GM21528 (cell line): ENCODE results near the gene ATP2B2.

ENCODE experiments used
- ATAC-seq: cut with Tn5 transposase; IDR thresholded peaks from one replicate; pipeline ENCODE4 v1.9.1; 2021; ENCODE audit warnings: mild to moderate bottlenecking, moderate library complexity; ENCODE audit not compliant: unreplicated experiment, low FRiP score

The ATP2B2 gene

GRCh38 chr3:10473581-10474274, 31.7 kb downstream of the ATP2B2 start:
- ATAC-seq: no peak

DNA sequence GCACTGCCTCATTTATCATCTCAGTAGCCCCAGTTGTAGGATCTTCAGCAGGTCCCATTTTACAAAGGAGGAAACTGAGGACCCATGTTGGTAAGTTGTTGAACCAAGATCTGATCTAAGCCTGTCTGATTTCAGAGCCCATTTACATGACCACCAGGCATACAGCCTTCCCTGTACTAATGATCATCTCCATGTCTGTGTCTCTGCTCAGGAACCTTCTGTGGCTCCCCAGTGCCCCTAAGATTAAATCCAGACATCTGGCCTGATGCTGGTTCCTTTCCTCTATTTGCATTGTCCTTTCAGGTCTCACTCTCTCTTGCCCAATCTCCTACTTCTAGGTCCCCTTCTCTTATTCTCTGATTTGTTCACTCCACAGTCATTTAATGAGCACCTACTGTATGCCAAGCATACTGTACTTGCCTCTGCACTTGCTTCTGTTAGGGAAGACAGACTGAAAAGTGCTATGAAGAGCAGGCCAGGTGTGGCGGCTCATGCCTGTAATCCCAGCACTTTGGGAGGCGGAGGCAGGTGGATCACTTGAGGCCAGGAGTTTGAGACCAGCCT, 32.4 kb downstream of the ATP2B2 start:
- ATAC-seq: no peak

DNA sequence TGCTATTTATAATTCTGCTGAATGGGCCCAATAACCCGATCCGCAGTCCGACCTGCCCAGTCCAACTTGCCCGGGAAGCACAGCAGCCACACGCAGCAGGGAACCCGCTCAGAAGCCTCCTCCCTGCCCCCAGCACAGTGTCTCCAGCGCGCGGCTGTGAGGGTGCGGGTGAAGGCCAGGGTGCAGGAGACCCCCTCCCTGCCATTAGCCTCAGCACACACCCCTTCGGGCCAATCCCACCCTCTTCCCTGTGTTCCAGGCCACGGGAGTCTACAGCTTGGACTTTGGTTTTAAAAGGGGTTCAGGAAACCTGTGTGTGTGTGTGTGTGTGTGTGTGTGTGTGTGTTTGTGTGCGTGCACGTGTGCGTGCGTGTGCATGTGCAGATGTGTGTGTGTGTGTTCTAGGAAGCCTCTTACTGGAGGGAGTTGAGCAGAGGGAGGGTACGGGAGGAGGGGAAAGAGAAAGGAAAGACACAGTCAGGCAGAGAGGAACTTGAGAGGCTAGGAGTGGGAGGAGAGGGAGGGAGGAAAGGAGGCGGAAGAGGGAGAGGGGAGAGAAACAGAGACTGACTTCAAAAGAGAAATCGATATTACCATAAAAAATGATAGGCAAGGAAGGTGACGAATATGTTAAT, 34.2 kb downstream of the ATP2B2 start:
- ATAC-seq: no peak

DNA sequence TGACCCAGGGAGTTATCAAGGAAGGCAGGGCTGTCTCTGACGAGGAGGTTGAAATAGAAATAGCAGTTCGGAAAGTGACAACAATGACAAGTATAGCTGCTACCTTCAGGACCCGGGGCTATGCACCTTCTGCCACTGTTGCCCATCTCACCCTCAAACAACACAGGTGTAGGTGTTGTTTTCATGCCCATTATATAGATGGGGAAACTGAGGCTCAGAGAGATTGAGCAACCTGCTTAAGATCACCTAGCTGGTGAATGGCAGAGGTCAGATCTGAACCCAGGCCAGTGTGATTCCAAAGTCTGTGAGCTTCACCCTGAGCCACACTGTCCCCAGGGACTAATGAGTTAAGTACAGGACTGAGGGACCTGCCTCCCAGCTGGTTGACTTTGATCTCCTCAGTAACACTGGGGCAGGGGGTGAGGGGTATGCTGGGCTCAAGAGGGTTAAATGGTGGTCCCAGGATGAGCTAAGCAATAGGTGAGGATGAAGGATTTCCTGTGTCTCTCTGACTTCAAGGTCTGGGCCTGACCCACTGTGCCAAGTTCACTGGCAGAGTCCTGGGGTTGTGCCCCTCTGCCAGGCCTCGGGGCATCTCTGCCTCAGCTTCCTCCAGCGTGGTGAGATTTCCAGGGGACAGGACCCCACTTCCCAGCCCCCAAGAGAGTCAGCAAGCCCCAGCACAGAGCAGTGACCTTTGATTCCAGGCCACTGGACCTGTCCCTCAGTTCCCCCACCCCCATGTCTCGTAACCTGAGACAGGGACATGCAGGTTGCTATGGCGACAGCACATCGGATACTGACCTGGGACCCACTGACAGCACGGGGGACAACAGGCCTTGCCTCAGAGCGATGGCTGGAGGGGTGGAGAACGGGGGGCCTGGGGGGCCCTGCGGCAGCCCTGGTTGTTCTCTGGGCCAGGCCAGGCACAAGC, 35.0 kb downstream of the ATP2B2 start:
- no peak for ATAC-seq

GRCh38 chr3:10469441-10470119, 35.8 kb downstream of the ATP2B2 start:
- no peak for ATAC-seq

- no peak for ATAC-seq
Observed at GRCh38 chr3:10468613-10469354, 36.6 kb downstream of the ATP2B2 start.

DNA sequence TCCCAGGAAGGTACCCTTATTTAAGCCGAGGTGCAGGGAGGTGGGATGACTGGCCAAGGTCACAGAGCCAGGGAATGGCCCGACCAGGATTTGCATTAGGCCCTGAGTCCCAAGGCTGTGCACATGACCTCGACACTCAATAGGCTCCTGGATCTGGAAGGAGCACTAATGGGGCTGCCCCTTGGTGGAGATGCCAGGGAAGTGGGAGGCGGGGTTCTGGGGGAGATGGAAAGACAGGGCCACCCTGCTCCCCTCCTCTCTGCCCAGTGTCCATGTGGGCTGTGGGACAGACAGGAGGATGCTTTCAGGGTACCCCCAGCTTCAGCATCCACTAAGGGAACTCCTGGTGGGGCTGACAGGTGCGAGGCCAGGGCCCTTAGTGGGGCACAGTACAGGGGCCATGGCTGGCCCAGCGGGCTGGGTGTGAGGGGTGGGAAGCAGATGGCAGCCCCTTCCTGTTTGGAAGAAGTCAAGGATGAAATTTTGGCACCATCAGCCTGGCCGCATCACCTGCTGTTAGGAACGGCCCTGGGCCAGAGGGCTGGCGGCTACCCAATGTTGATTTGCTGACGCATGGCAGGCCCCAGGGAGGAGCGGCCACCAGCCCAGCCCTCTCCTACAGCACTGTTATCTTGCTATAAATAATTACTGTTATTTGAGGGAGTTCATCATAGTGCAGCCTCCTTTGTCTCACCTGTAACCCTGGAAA, 37.3 kb downstream of the ATP2B2 start:
- no peak for ATAC-seq

DNA sequence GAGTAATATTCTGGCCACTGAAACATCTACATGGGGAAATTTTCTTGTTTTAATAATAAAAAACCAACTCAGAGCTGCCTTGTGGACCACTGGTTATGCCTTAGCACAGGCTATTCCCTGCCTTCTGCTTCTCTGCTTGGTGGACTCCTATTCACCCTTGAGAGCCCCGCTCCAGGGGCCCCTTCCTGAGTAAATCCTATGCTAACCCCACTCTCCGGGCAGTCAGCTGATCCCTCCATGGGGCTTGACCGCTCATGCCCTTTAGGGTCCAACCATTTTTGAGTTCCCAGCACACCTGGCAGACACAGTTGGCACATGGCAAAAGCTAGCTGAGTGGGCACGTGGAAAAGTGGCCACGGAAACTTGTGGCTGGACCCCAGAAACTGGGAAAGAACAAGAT, 38.2 kb downstream of the ATP2B2 start:
- ATAC-seq: no peak

DNA sequence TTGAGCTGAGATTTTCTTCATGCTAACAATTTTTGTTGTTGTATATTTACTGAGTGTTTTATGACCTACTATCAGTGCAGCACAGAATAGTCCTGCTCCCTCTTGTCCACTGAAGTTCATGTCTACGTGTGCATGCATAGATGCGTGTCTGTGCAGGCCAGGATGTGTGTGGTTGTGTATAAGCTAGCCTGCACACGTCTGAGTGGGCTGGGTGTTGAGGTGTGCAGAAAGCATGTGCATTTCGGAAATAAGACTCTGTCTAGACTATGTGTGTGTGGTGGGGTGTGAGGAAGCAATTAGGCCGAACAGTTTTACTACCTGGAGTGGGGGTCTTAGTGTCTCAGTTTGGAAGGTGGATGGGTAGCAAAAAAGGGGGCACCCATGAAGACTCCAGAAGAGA, 39.2 kb downstream of the ATP2B2 start:
- no peak for ATAC-seq

- no peak for ATAC-seq
Observed at GRCh38 chr3:10465161-10465560, 40.2 kb downstream of the ATP2B2 start.

GRCh38 chr3:10463533-10464434, 41.6 kb downstream of the ATP2B2 start:
- ATAC-seq: no peak

DNA sequence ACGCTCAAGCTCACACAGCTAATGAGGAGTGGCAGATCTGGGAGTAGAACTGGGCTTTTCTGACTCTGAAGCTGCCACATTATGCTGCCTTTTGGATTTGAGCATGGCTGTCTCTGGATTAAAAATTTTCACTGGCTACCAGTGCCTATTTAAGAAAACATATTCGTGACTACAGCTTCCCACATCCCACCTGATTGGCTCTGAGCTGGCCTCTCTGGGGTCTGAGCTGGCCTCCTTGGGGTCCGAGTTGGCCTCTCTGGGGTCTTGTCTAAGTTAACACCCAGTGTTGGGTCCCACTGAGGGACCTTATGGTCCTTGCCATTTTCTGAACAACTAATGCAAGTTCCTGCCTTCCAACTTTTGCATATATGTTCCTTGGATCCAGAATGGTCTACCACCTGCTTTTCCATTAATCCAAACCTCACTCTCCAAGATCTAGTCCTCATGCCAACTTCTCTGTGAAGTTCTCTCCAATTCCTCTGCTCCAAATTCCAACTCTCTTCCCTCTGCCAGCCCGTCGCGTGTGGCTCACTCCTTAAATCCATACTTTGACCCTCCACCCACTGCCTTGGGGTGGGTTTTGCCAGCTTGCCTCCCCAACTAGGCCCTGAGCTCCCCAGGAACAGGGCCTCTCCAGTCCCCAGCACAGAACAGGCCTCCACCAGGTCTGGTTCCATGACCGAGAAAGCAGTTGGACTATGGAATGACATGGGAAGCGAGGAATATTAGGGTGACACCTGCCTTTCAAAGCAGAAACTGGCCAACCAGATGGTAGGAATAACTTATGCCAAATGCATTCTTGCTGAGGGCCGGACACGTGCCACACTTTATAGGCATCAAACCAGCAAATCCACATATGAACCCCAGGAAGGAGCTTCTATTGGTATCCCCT, 42.5 kb downstream of the ATP2B2 start:
- no peak for ATAC-seq

DNA sequence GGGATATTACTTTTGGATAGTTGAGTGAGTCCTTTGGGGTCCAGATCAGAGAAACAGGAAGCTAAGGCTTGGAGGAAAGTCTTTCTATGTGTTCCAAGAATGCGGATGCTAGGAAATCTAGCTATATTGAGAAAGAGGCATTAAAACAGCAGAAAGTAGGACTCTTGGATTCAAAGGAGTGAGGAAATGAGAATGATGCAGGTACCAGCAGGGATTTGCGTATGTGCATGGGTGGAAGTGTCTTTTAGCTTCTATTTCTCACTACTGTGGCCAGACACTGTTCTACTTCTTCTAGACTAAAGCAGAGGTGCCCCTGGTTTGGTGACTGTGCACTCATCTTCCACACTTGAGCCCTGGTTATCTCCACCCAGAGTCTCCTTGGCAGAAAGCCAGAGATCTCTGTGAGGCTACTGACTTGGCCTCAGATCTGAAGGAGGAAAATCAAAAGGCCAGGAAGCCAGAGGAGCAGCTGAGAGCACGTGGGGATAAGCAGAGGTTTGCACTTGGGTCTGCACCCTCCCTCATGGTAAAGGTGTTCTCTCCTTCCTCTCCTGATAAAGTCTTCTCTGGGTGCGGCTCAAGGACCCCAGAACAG, 44.3 kb downstream of the ATP2B2 start:
- no peak for ATAC-seq

DNA sequence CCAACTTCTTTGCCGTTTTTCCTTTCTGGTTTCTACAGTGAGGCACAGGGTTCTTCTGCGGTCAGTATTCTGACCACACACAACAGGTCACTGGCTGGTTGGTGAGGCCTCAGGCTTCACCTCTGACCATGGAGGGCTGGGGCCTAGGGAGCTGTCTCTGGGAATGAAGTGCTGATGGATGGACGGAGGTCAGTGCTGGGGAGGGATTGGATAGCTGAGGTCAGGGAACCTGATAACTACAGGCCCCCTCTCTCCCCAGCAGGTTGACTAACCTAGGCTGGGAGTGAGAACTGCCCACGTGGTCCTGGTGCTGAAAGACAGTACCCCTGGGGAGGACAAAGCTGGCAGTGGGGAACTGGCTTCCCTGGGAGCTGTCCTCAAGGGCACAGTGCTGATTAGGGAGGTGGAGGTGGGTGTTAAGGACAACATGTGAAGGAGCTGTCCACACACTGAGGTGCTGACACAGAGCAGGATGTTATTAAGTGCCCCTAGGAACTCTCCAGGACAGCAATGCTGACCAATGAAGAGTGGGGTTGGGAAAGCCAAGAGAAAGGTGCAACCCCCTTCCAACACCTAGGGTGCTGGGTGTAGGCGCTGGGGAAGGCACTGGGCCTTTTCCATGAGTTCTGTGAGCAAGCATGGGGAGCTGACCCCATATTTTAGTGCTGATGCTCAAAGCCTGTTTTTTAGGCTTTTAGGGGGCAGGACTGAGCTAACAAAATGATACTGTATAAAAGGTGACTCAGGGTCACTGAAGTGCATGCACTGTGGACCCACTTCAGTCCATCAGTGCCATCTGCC, 45.2 kb downstream of the ATP2B2 start:
- no peak for ATAC-seq

GRCh38 chr3:10457560-10457959, 47.8 kb downstream of the ATP2B2 start:
- no peak for ATAC-seq

DNA sequence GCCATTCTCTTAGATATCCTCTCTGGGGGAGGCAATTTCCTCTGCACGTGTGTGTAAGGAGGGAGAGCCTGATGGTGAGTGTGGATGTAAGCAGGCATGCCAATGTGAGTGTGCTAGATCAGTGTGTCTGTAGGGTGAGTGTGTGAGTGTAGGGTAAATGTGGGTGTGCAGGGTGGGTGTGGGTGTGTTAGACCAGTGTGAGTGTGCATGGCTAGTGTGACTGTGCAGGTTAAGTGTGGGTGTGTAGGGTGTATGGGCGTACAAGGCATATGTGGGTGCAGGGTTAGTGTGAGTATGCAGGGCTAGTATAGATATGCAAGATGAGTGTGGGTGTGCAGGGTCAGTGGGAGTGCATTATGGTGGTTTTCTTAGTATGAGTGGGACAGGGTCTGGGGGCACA, 48.4 kb downstream of the ATP2B2 start:
- no peak for ATAC-seq
